Neural progenitor cell (in vitro differentiated cells): ENCODE results near the gene TWSG1.

Experiments
- EZH2 ChIP-seq: fragments of 200-600 bp; sonication (generic); IDR thresholded peaks from 2 replicates; pipeline ENCODE4 v1.6.1; 2017; ENCODE audit warnings: antibody characterized with exemption, mild to moderate bottlenecking, moderate library complexity
- EZH2phosphoT487 ChIP-seq: fragments of 200-600 bp; sonication (generic); IDR thresholded peaks from 2 replicates; pipeline ENCODE4 v1.6.1; 2017; ENCODE audit warnings: antibody characterized with exemption
- TF ChIP-seq, protein P1 (sequence below): fragments of 200-600 bp; sonication (generic); IDR thresholded peaks from 2 replicates; pipeline ENCODE4 v1.5.1; 2017; ENCODE audit warnings: antibody characterized with exemption, mild to moderate bottlenecking

GRCh38 chr18:9437021-9437437, 102.5 kb downstream of the TWSG1 start:
- TF ChIP-seq EZH2, result no peak
- TF ChIP-seq, protein P1, sequence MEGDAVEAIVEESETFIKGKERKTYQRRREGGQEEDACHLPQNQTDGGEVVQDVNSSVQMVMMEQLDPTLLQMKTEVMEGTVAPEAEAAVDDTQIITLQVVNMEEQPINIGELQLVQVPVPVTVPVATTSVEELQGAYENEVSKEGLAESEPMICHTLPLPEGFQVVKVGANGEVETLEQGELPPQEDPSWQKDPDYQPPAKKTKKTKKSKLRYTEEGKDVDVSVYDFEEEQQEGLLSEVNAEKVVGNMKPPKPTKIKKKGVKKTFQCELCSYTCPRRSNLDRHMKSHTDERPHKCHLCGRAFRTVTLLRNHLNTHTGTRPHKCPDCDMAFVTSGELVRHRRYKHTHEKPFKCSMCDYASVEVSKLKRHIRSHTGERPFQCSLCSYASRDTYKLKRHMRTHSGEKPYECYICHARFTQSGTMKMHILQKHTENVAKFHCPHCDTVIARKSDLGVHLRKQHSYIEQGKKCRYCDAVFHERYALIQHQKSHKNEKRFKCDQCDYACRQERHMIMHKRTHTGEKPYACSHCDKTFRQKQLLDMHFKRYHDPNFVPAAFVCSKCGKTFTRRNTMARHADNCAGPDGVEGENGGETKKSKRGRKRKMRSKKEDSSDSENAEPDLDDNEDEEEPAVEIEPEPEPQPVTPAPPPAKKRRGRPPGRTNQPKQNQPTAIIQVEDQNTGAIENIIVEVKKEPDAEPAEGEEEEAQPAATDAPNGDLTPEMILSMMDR, result no peak
- TF ChIP-seq EZH2phosphoT487, result no peak
